Measurements from ENCODE around the gene FUT6. TPM values are rescaled to one million over a fixed set of nuclear protein-coding genes. Genes with fewer than 3 reads are reported as not detected.
A peak's percentile ranks its signal among the peaks of the same experiment; 100 is the strongest.

The FUT6 gene
- total RNA-seq, 4 donors from 2014 or later = 90.8 to 329 (median 210) TPM

DNA sequence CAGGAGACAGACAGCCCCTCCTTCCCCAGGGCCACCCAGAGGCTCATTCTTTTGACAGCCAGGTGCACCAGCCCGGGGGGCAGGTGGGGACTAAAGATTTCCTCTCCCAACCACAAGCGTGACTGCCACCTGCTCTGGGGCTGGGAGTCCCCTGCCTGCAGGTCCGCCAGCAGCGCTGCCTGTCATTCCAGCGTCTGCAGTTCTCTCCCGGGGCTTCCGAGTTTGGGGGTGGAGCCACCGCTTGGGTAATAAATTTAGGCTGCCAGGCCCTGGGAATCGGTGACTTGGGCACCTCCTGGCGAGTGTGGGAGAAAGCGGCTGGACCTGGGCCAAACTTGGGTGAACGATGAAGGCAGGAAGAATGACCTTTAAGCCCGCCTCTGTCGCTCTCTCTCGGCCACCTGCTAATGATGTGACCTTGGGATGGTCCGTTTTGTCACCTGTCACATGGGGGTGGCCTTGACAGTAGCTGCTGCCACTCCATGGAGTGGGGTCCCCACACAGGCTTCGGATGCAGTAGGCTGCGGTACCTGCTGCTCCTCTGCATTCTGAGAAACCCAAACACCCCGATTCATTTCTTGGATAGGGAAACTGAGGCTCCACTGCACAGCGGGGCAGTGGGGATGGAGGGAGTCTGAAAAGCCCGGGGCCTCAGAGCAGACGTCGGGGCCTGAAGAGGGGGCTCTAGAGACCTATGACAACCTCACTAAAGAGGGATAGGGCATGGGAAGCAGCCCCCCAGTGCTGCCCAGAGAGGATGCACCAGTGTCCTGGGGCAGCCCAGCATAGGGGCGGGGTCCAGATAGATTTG, 12.8 kb downstream of the FUT6 start:
- Histone ChIP-seq H3K4me1 (peaks cover 0 to 39% (median 9%) of the 10 kb centered on the region in 4 donors), H3K27ac (peak overlapping the region in 3 of 4 donors; percentile 24 to 92 (median 86)), H3K4me3 (peak overlapping the region in 1 of 4 donors; percentile 50), H3K27me3 (no peaks in the 10 kb centered on the region), H3K36me3 (peaks cover 0 to 25% (median 0%) of the 10 kb centered on the region in 3 donors), H3K9me3 (no peaks in the 10 kb centered on the region)
- TF ChIP-seq, protein P1, sequence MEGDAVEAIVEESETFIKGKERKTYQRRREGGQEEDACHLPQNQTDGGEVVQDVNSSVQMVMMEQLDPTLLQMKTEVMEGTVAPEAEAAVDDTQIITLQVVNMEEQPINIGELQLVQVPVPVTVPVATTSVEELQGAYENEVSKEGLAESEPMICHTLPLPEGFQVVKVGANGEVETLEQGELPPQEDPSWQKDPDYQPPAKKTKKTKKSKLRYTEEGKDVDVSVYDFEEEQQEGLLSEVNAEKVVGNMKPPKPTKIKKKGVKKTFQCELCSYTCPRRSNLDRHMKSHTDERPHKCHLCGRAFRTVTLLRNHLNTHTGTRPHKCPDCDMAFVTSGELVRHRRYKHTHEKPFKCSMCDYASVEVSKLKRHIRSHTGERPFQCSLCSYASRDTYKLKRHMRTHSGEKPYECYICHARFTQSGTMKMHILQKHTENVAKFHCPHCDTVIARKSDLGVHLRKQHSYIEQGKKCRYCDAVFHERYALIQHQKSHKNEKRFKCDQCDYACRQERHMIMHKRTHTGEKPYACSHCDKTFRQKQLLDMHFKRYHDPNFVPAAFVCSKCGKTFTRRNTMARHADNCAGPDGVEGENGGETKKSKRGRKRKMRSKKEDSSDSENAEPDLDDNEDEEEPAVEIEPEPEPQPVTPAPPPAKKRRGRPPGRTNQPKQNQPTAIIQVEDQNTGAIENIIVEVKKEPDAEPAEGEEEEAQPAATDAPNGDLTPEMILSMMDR (IDR thresholded peaks at IDR 0.05) = peak in 3 of 6 experiments; percentile 25 to 34 (median 32)
- no peak for TF ChIP-seq POLR2A (IDR thresholded peaks at IDR 0.05)
- peak; percentile 23 to 83 (median 83) for DNase-seq

DNA sequence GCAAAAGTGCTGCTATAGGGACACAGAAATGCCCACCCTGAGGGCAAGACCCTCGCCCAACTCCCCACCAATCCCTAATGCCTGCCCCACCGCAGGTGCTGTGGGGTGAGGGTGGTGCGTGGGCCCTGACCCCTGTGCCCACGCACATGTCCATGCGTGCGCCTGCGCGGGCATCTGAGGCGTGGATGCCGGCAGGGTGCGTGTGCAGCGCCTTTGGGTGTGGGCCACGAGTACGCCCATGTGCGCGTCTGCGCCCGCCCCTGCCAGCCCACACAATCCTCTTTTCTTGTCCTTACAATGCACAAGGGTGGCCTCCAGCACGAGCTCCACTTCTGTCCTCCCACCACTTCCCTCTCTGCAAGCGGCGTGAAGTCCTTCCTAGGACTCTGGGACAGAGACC, 14.3 kb downstream of the FUT6 start:
- no peak for TF ChIP-seq POLR2A (IDR thresholded peaks at IDR 0.05)
- TF ChIP-seq, protein P1 (IDR thresholded peaks at IDR 0.05) = no peak
- H3K27ac ChIP-seq = no peak overlapping the region
- peaks cover 0 to 23% (median 0%) of the 10 kb centered on the region in 3 donors for H3K36me3 ChIP-seq
- no peaks in the 10 kb centered on the region for H3K9me3 ChIP-seq
- no peaks in the 10 kb centered on the region for H3K27me3 ChIP-seq
- no peak for DNase-seq
- H3K4me3 ChIP-seq = no peak overlapping the region
- H3K4me1 ChIP-seq = peaks cover 0 to 33% (median 9%) of the 10 kb centered on the region in 4 donors

DNA sequence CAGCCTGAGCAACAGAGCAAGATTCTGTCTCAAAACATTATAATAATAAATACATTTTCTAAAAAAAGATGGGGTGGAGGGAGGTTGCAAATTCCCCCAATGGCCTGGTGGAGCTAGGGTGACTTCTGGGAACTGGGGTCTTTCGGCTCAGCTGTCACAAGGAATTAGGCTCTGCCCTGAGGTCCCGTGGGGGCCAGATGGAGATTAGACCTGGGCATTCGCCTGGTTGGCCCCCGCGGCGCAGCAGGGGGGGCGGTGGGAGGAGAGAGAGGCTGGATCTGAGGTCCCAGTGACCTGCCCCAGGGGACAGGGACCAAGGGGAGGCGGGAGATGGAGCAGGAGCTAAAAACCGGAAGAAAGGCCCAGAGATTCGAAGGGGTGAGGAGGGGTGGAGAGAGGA, 14.8 kb downstream of the FUT6 start:
- H3K36me3 ChIP-seq = peaks cover 0 to 19% (median 0%) of the 10 kb centered on the region in 3 donors
- H3K27ac ChIP-seq = no peak overlapping the region
- H3K4me1 ChIP-seq = peaks cover 0 to 29% (median 9%) of the 10 kb centered on the region in 4 donors
- no peaks in the 10 kb centered on the region for H3K27me3 ChIP-seq
- no peak overlapping the region for H3K4me3 ChIP-seq
- no peaks in the 10 kb centered on the region for H3K9me3 ChIP-seq
- TF ChIP-seq, protein P1 (IDR thresholded peaks at IDR 0.05) = no peak
- TF ChIP-seq POLR2A (IDR thresholded peaks at IDR 0.05) = no peak
- no peak for DNase-seq

DNA sequence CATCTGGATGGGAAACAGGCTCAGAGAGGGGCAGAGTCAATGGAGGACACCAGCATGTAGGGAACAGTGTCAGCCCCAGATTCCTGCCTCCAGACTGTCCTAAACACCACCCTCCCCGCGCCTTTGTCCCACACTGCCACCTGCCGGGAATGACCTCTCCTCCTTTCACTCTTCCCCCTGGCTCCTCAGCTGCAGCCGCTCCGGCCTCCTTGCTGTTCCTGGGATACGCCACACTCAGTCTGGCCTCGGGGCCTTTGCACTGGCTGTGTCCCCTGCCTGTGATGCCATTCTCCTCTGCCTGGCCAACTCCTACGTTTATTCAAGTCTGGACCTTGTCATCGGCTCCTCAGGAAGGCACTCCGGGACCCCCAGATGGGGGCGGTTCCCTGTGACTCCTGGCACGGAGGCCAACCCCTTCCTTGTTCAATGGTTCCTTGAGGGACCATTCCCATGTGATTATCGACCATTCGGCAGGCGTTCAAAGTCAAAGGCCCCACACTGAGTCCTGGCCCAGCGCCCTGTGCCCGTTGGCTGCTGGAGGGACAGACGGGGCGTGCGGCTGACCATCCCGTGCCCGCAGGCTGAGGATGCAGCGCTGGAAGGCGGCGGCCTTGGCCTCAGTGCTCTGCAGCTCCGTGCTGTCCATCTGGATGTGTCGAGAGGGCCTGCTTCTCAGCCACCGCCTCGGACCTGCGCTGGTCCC, 15.8 kb downstream of the FUT6 start:
- H3K27ac ChIP-seq = no peak overlapping the region
- no peak for TF ChIP-seq POLR2A (IDR thresholded peaks at IDR 0.05)
- TF ChIP-seq, protein P1 (IDR thresholded peaks at IDR 0.05) = peak in 3 of 6 experiments; percentile 19 to 30 (median 28)
- no peak for DNase-seq

DNA sequence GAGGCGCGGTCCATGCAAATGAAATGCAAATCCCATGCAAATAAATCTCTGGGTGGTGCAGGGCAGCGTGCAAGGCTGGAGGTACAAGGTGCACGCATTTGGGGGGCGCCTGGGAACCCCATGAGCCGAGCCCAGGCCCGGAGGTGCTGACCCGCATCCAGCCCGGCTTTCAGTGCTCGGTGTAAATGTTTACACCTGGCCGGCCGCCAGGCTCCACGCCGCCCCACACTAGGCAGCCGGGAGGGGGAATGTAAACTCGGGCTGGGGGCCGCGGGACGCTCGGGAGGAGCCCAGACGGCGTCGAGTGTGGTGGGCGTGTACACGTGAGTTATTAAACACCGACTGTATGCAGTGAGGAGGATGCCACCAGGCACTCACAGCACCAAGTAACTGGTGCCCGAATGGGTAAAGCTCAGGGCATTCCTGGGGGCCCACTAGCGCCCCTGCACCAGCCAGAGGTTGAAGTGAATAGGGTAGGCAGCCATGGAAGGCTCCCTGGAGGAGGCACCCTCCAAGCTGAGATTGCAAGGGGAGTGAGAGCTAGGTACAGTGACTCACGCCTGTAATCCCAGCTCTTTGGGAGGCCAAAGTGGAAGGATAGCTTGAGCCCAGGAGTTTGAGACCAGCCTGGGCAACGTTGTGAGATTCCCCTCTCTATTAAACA, 17.2 kb downstream of the FUT6 start:
- H3K36me3 ChIP-seq = peaks cover 0 to 10% (median 0%) of the 10 kb centered on the region in 3 donors
- no peaks in the 10 kb centered on the region for H3K27me3 ChIP-seq
- TF ChIP-seq, protein P1 (IDR thresholded peaks at IDR 0.05) = no peak
- H3K4me3 ChIP-seq = no peak overlapping the region
- H3K9me3 ChIP-seq = no peaks in the 10 kb centered on the region
- no peak for DNase-seq
- peaks cover 0 to 10% (median 0%) of the 10 kb centered on the region in 4 donors for H3K4me1 ChIP-seq
- no peak overlapping the region for H3K27ac ChIP-seq

More for the DNA sequence above, 15.8 kb downstream of the FUT6 start:
- peaks cover 0 to 19% (median 5%) of the 10 kb centered on the region in 4 donors for H3K4me1 ChIP-seq
- H3K27me3 ChIP-seq = no peaks in the 10 kb centered on the region
- H3K9me3 ChIP-seq = no peaks in the 10 kb centered on the region
- peaks cover 0 to 10% (median 0%) of the 10 kb centered on the region in 3 donors for H3K36me3 ChIP-seq
- H3K4me3 ChIP-seq = no peak overlapping the region
